Trophoblast cell (in vitro differentiated cells and primary cell): ENCODE results near the gene CARD10.
A peak's percentile ranks its signal among the peaks of the same experiment; 100 is the strongest.

Source experiments
- DNase-seq, 2 donors: peaks; one replicate each; pipeline ENCODE4 v3.0.0-alpha.2; 2016
- H2AFZ ChIP-seq: 2 replicates; pipeline ENCODE4 v1.6.1; 2013; ENCODE audit warnings: low read length, moderate library complexity, mild to moderate bottlenecking; ENCODE audit not compliant: insufficient read depth, poor library complexity
- H2AK5ac ChIP-seq: 2 replicates; pipeline ENCODE4 v1.6.1; 2013; ENCODE audit warnings: mild to moderate bottlenecking, low read length
- H2BK120ac ChIP-seq: 2 replicates; pipeline ENCODE4 v1.6.1; 2013; ENCODE audit warnings: low read length, mild to moderate bottlenecking, moderate library complexity; ENCODE audit not compliant: insufficient read depth, poor library complexity
- H2BK12ac ChIP-seq: 2 replicates; pipeline ENCODE4 v1.6.1; 2013; ENCODE audit warnings: mild to moderate bottlenecking, low read length, moderate library complexity
- H2BK5ac ChIP-seq: 2 replicates; pipeline ENCODE4 v1.6.1; 2013; ENCODE audit warnings: low read length, low read depth, moderate library complexity, mild to moderate bottlenecking; ENCODE audit not compliant: poor library complexity
- H3K14ac ChIP-seq: 2 replicates; pipeline ENCODE4 v1.6.1; 2013; ENCODE audit warnings: mild to moderate bottlenecking, low read length
- H3K18ac ChIP-seq: 2 replicates; pipeline ENCODE4 v1.6.1; 2013; ENCODE audit warnings: mild to moderate bottlenecking, low read length
- H3K23ac ChIP-seq: 2 replicates; pipeline ENCODE4 v1.6.1; 2013; ENCODE audit warnings: low read length
- H3K27ac ChIP-seq: 2 replicates; pipeline ENCODE4 v1.5.1; 2013; ENCODE audit warnings: low read depth, mild to moderate bottlenecking, inconsistent platforms, low read length, moderate library complexity
- H3K27me3 ChIP-seq: 2 replicates; pipeline ENCODE4 v1.6.1; 2013; ENCODE audit warnings: inconsistent platforms, mild to moderate bottlenecking, low read length, moderate library complexity; ENCODE audit not compliant: insufficient read depth
- H3K36me3 ChIP-seq, 2 experiments: 1 replicate in 1 of 2; 2 replicates in 1 of 2; pipeline ENCODE4 v1.6.1; 2013; ENCODE audit warnings: low read length in 2 of 2, mild to moderate bottlenecking in 2 of 2, moderate library complexity in 1 of 2; ENCODE audit not compliant: insufficient read depth in 2 of 2, control insufficient read depth in 1 of 2
- H3K4ac ChIP-seq: 2 replicates; pipeline ENCODE4 v1.6.1; 2013; ENCODE audit warnings: low read depth, mild to moderate bottlenecking, low read length, moderate library complexity
- H3K4me1 ChIP-seq, 2 experiments: 1 replicate in 1 of 2; 2 replicates in 1 of 2; pipeline ENCODE4 v1.6.1; 2013; ENCODE audit warnings: low read length in 2 of 2, mild to moderate bottlenecking in 2 of 2, moderate library complexity in 1 of 2; ENCODE audit not compliant: insufficient read depth in 2 of 2, control insufficient read depth in 1 of 2
- H3K4me2 ChIP-seq: 2 replicates; pipeline ENCODE4 v1.6.1; 2013; ENCODE audit warnings: inconsistent platforms, mild to moderate bottlenecking, low read length, moderate library complexity
- H3K4me3 ChIP-seq: 2 replicates; pipeline ENCODE4 v1.5.1; 2013; ENCODE audit warnings: mild to moderate bottlenecking, low read depth, low read length, inconsistent platforms
- H3K79me1 ChIP-seq: one replicate; pipeline ENCODE4 v1.6.1; 2013; ENCODE audit warnings: low read length
- H3K79me2 ChIP-seq: 2 replicates; pipeline ENCODE4 v1.6.1; 2013; ENCODE audit warnings: low read length, mild to moderate bottlenecking; ENCODE audit not compliant: control insufficient read depth, insufficient read depth, poor library complexity
- H3K9ac ChIP-seq: 2 replicates; pipeline ENCODE4 v1.6.1; 2013; ENCODE audit warnings: mild to moderate bottlenecking, low read length
- H3K9me3 ChIP-seq: 2 replicates; pipeline ENCODE4 v1.6.1; 2013; ENCODE audit warnings: low read depth, mild to moderate bottlenecking, control low read depth, inconsistent platforms, low read length; ENCODE audit not compliant: insufficient read depth
- H4K12ac ChIP-seq: 2 replicates; pipeline ENCODE4 v1.6.1; 2013; ENCODE audit warnings: low read depth, mild to moderate bottlenecking, low read length, moderate library complexity
- H4K8ac ChIP-seq: 2 replicates; pipeline ENCODE4 v1.6.1; 2013; ENCODE audit warnings: low read depth, mild to moderate bottlenecking, low read length, moderate library complexity
- H4K91ac ChIP-seq: one replicate; pipeline ENCODE4 v1.6.1; 2013; ENCODE audit warnings: low read depth, mild to moderate bottlenecking, low read length, moderate library complexity
- WGBS: extraction: QIAGEN DNeasy Blood & Tissue Kit; methylation state at CpG from one replicate; pipeline ENCODE4 v1.1.7; 2013; ENCODE audit warnings: missing lambda C conversion rate; ENCODE audit not compliant: insufficient read length, insufficient coverage; ENCODE audit errors: extremely low coverage; 5-methylcytosine and 5-hydroxymethylcytosine counted together

CARD10 gene

DNA sequence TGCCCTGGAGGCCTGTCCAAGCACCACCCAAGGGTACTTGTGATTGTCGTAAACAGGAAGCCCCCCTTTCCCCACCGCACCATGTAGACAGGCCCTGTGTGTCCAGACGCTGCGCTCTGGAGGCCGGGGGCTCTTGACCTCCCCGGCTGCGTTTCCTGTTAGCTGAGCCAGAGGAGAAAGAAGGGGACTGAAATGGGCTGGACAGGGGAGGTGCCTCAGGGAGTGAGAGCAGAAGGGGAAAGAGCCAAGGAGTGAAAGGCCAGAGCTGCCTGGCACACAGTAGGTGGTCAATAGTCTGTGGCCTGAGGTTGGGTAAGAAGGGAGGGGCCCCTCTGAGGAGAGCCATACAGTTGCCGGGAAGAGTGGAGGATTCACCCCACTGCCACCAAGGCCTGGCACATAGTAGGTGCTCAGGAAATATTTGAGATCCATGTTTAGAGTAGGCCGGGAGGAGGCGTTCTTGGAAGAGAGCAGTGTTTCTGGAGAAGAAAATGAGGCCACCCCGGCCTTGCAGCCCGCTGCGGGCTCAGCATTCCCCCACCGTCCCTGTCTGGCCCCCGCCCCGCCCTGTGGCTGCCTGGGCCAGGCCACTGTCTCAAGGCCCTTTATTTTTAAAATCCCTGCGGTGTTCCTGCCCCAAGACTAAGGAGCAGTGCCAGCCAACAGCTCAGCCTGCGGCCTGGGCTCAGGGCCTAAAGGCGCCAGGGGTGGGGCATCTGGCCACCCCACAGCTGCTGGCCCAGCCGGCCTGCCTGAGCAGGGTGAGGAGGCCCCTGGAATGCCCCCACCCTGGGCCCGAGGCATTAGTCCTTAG lies 27.4 kb upstream of the CARD10 start:
- H3K79me2 ChIP-seq = peaks cover 11% of the 10 kb centered on the region
- H3K4me3 ChIP-seq = no peak overlapping the region
- H3K36me3 ChIP-seq = no peaks in the 10 kb centered on the region
- WGBS = no CpG with 5 or more reads among the region's 21 CpGs
- H4K12ac ChIP-seq = peak overlapping the region; percentile 45
- peak overlapping the region; percentile 61 for H4K8ac ChIP-seq
- H3K27me3 ChIP-seq = no peaks in the 10 kb centered on the region
- peak overlapping the region; percentile 82 for H2BK5ac ChIP-seq
- H3K27ac ChIP-seq = peak overlapping the region; percentile 98
- H2BK12ac ChIP-seq = peak overlapping the region; percentile 98
- peak overlapping the region; percentile 37 for H2AFZ ChIP-seq
- peak overlapping the region; percentile 78 for H3K14ac ChIP-seq
- peak overlapping the region; percentile 51 for H3K4me2 ChIP-seq
- H4K91ac ChIP-seq = peak overlapping the region; percentile 99
- peak overlapping the region; percentile 98 for H2BK120ac ChIP-seq
- DNase-seq = peak; percentile 83
- H3K18ac ChIP-seq = peak overlapping the region; percentile 64
- H3K4ac ChIP-seq = peak overlapping the region; percentile 73
- H3K9ac ChIP-seq = no peak overlapping the region
- H3K9me3 ChIP-seq = no peaks in the 10 kb centered on the region
- H3K4me1 ChIP-seq = peaks cover 42 to 45% of the 10 kb centered on the region in 2 experiments
- H3K79me1 ChIP-seq = peaks cover 46% of the 10 kb centered on the region
- peak overlapping the region; percentile 87 for H2AK5ac ChIP-seq
- no peak overlapping the region for H3K23ac ChIP-seq

- Histone ChIP-seq H3K4ac (peak overlapping the region; percentile 90), H2AFZ (peak overlapping the region; percentile 53), H4K12ac (peak overlapping the region; percentile 86), H2BK120ac (peak overlapping the region; percentile 98), H3K36me3 (no peaks in the 10 kb centered on the region), H3K14ac (peak overlapping the region; percentile 98), H3K18ac (peak overlapping the region; percentile 95), H3K9ac (peak overlapping the region; percentile 50), H3K79me2 (peaks cover 8% of the 10 kb centered on the region), H3K27me3 (no peaks in the 10 kb centered on the region), H3K23ac (no peak overlapping the region), H3K27ac (peak overlapping the region; percentile 98), H3K4me2 (peak overlapping the region; percentile 51), H4K91ac (peak overlapping the region; percentile 99), H3K9me3 (no peaks in the 10 kb centered on the region), H2BK12ac (peak overlapping the region; percentile 98), H4K8ac (peak overlapping the region; percentile 95), H2AK5ac (peak overlapping the region; percentile 93), H3K4me3 (no peak overlapping the region), H3K4me1 (peaks cover 40 to 42% of the 10 kb centered on the region in 2 experiments), H2BK5ac (peak overlapping the region; percentile 96), H3K79me1 (peaks cover 41% of the 10 kb centered on the region)
- peak; percentile 58 to 59 for DNase-seq
- no CpG with 5 or more reads among the region's 28 CpGs for WGBS
These were observed 26.7 kb upstream of the CARD10 start for GRCh38 chr22:37545703-37546436.

DNA sequence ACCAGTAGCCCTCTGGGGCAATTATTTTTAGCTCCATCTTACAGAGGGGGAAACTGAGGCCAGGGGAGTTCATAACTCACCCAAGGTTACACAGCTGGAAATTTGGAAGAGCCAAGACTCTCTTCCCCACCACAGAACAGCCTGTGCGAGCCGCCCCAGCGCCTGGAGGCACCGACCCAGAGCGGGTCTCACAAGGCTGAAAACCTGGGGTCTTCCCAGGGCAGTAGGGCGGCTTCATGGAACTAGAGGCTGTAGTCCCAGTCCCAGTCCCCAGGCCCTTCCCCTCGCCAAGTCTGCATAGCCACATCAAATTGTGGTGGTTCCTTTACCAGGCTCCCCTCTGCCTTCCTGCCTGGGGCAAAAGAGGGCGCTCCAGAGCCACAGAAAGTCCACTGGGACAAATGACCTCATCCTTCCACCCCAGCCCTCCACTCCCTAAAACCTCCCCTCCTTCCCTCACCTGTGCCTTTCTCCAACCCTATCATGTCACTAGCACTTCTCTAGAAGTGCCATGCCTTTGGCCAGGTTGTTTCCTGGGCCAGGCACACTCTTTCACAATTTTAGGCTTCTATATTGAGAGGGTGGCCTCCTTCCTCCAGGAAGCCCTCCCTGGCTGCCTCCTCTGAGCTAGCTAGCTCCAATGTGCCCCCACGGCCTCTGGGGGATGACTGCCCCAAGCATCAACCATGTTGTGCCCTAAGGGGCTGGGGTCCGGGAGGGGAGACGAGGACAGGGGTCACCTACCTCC lies 25.9 kb upstream of the CARD10 start:
- H3K79me2 ChIP-seq = peaks cover 8% of the 10 kb centered on the region
- WGBS = no CpG with 5 or more reads among the region's 11 CpGs

GRCh38 chr22:37542959-37543358 lies 23.7 kb upstream of the CARD10 start:
- peak overlapping the region; percentile 47 for H4K91ac ChIP-seq
- no peak overlapping the region for H3K4me3 ChIP-seq

More for the DNA sequence above, 25.9 kb upstream of the CARD10 start:
- Histone ChIP-seq H3K18ac (peak overlapping the region; percentile 95), H2BK5ac (peak overlapping the region; percentile 96), H3K23ac (no peak overlapping the region), H3K4ac (peak overlapping the region; percentile 90), H2BK12ac (peak overlapping the region; percentile 95), H4K12ac (peak overlapping the region; percentile 86), H3K9me3 (no peaks in the 10 kb centered on the region), H3K14ac (peak overlapping the region; percentile 98), H3K9ac (peak overlapping the region; percentile 50), H2AFZ (peak overlapping the region; percentile 53), H2AK5ac (peak overlapping the region; percentile 93), H2BK120ac (peak overlapping the region; percentile 97), H4K91ac (peak overlapping the region; percentile 99), H3K27ac (peak overlapping the region; percentile 98), H3K27me3 (no peaks in the 10 kb centered on the region), H3K36me3 (no peaks in the 10 kb centered on the region), H3K79me1 (peaks cover 41% of the 10 kb centered on the region), H3K4me3 (no peak overlapping the region), H3K4me2 (peak overlapping the region; percentile 51), H4K8ac (peak overlapping the region; percentile 95), H3K4me1 (peaks cover 44% of the 10 kb centered on the region in 2 experiments)
- peak; percentile 90 to 92 for DNase-seq

More at GRCh38 chr22:37542959-37543358, 23.7 kb upstream of the CARD10 start:
- Histone ChIP-seq H2AFZ (no peak overlapping the region), H3K23ac (no peak overlapping the region), H2AK5ac (peak overlapping the region; percentile 27), H3K18ac (no peak overlapping the region), H2BK12ac (peak overlapping the region; percentile 6), H3K27ac (no peak overlapping the region), H3K79me2 (peaks cover 8% of the 10 kb centered on the region), H3K79me1 (peaks cover 39% of the 10 kb centered on the region), H3K4ac (no peak overlapping the region), H3K27me3 (no peaks in the 10 kb centered on the region), H2BK5ac (no peak overlapping the region), H3K9ac (no peak overlapping the region), H3K4me2 (no peak overlapping the region), H2BK120ac (peak overlapping the region; percentile 26), H3K9me3 (no peaks in the 10 kb centered on the region), H4K8ac (no peak overlapping the region), H3K14ac (no peak overlapping the region), H3K4me1 (peaks cover 41 to 44% of the 10 kb centered on the region in 2 experiments), H3K36me3 (no peaks in the 10 kb centered on the region), H4K12ac (no peak overlapping the region)
- no CpG with 5 or more reads among the region's 7 CpGs for WGBS
- DNase-seq = no peak
